Activated CD8-positive, alpha-beta T cell treated with anti-CD3 and anti-CD28 coated beads, Interleukin-2, amount 10 ng/mL, durations not matched to agents 7 days and 5 days (primary cell): ENCODE measurements around the gene LGALS8. TPM values are rescaled to one million over a fixed set of nuclear protein-coding genes. Genes with fewer than 3 reads are reported as not detected.
"Not testable (repeated sequence)": the region's sequence is repeated elsewhere in the genome, so short reads cannot be mapped to it uniquely, and the experiment has no call there.

Experiments used
- ATAC-seq: fragments of 150-1000 bp; cut with Tn5 transposase; one replicate; pipeline ENCODE4 v1.10.0; 2021; ENCODE audit warnings: moderate library complexity
- CTCF ChIA-PET: fragments of 350-600 bp; sonication (Branson Sonifier 250); formaldehyde crosslinking; loops from one replicate; lab custom pipeline; 2021; ENCODE audit warnings: antibody characterized with exemption; lab: Charles Lee
- POLR2A ChIA-PET: fragments of 350-600 bp; sonication (Branson Sonifier 250); formaldehyde crosslinking; loops from one replicate; lab custom pipeline; 2021; ENCODE audit warnings: antibody characterized with exemption; lab: Charles Lee
- DNase-seq: peaks from one replicate; pipeline ENCODE4 v3.0.0-alpha.2; 2020
- H3K27ac Mint-ChIP-seq: one replicate; pipeline ENCODE4 v1.8.0; 2021; ENCODE audit warnings: mild to moderate bottlenecking, mixed read lengths
- H3K27me3 Mint-ChIP-seq: one replicate; pipeline ENCODE4 v1.8.0; 2021; ENCODE audit warnings: low read depth, mixed read lengths
- H3K36me3 Mint-ChIP-seq: one replicate; pipeline ENCODE4 v1.8.0; 2021; ENCODE audit warnings: low read depth, mixed read lengths
- H3K4me1 Mint-ChIP-seq: one replicate; pipeline ENCODE4 v1.8.0; 2021; ENCODE audit warnings: low read depth, mixed read lengths
- H3K4me3 Mint-ChIP-seq: one replicate; pipeline ENCODE4 v1.8.0; 2021; ENCODE audit warnings: mild to moderate bottlenecking, mixed read lengths
- H3K9me3 Mint-ChIP-seq: one replicate; pipeline ENCODE4 v1.8.0; 2022; ENCODE audit warnings: mixed read lengths; ENCODE audit not compliant: insufficient read depth
- total RNA-seq, 2 experiments: library from RNA; stranded (reverse); gene quantifications; one replicate each; pipeline ENCODE4 v1.2.3, GENCODE V29; 2021

Gene LGALS8
- total RNA-seq, 2 experiments from 2014 or later: 75.5 to 77.8 TPM

GRCh38 chr1:236494586-236495466 lies 29.0 kb upstream of the LGALS8 start:
- H3K27ac Mint-ChIP-seq: no peak overlapping the region
- ATAC-seq (no peak), DNase-seq (no peak)
- H3K4me3 Mint-ChIP-seq: no peak overlapping the region
- ChIA-PET POLR2A (no interaction called here), CTCF (interaction anchor here (0.7 to 0.8 kb wide), 2 partner anchors 100 to 387 kb away, joined by 3 read pairs; partner anchors contain the start of gene EDARADD)
- H3K9me3 Mint-ChIP-seq: no peaks in the 10 kb centered on the region
- peaks cover 7% of the 10 kb centered on the region for H3K4me1 Mint-ChIP-seq
- H3K27me3 Mint-ChIP-seq: peaks cover 23% of the 10 kb centered on the region
- no peaks in the 10 kb centered on the region for H3K36me3 Mint-ChIP-seq

GRCh38 chr1:236495467-236496112 lies 28.2 kb upstream of the LGALS8 start:
- CTCF ChIA-PET: no interaction called here

GRCh38 chr1:236497908-236498307 lies 25.9 kb upstream of the LGALS8 start:
- Mint-ChIP-seq H3K4me1 (peaks cover 7% of the 10 kb centered on the region), H3K27ac (no peak overlapping the region), H3K9me3 (no peaks in the 10 kb centered on the region), H3K27me3 (peaks cover 6% of the 10 kb centered on the region), H3K4me3 (no peak overlapping the region), H3K36me3 (no peaks in the 10 kb centered on the region)
- no peak for DNase-seq
- POLR2A ChIA-PET: no interaction called here
- CTCF ChIA-PET: interaction anchor here (0.6 kb wide), 1 partner anchor 902 kb away, joined by 3 read pairs; no protein-coding TSS in a partner anchor
- ATAC-seq: no peak

More at GRCh38 chr1:236495467-236496112, 28.2 kb upstream of the LGALS8 start:
- Mint-ChIP-seq H3K27me3 (peaks cover 20% of the 10 kb centered on the region), H3K4me3 (no peak overlapping the region), H3K36me3 (no peaks in the 10 kb centered on the region), H3K4me1 (peaks cover 7% of the 10 kb centered on the region), H3K9me3 (no peaks in the 10 kb centered on the region), H3K27ac (no peak overlapping the region)
- DNase-seq (no peak), ATAC-seq (no peak)
- POLR2A ChIA-PET: no interaction called here

- Mint-ChIP-seq H3K27me3 (peaks cover 6% of the 10 kb centered on the region), H3K4me3 (no peak overlapping the region), H3K27ac (no peak overlapping the region), H3K4me1 (peaks cover 12% of the 10 kb centered on the region), H3K9me3 (no peaks in the 10 kb centered on the region), H3K36me3 (no peaks in the 10 kb centered on the region)
- ChIA-PET CTCF (interaction anchor here (1.1 to 1.2 kb wide), 2 partner anchors 11 to 23 kb away, joined by 3 read pairs; partner anchors contain the start of gene LGALS8), POLR2A (interaction anchor here (0.8 kb wide), 1 partner anchor 9 kb away, joined by 3 read pairs; no protein-coding TSS in a partner anchor)
- DNase-seq (no peak), ATAC-seq (no peak)
Observed at GRCh38 chr1:236501093-236501492, 22.7 kb upstream of the LGALS8 start.

- H3K4me3 Mint-ChIP-seq: peak overlapping the region; percentile 22
Observed at GRCh38 chr1:236502579-236502971, 21.2 kb upstream of the LGALS8 start.

GRCh38 chr1:236502972-236503639 lies 20.7 kb upstream of the LGALS8 start:
- ChIA-PET CTCF (interaction anchor here (1.1 kb wide), 2 partner anchors 13 to 52 kb away, joined by 3 read pairs; no protein-coding TSS in a partner anchor), POLR2A (no interaction called here)
- H3K4me3 Mint-ChIP-seq: peak overlapping the region; percentile 22
- DNase-seq (no peak), ATAC-seq (no peak)
- H3K9me3 Mint-ChIP-seq: no peaks in the 10 kb centered on the region
- H3K27ac Mint-ChIP-seq: peak overlapping the region; percentile 68
- peaks cover 5% of the 10 kb centered on the region for H3K27me3 Mint-ChIP-seq
- H3K4me1 Mint-ChIP-seq: peaks cover 12% of the 10 kb centered on the region
- H3K36me3 Mint-ChIP-seq: no peaks in the 10 kb centered on the region

More at GRCh38 chr1:236502579-236502971, 21.2 kb upstream of the LGALS8 start:
- no peak for DNase-seq
- POLR2A ChIA-PET: no interaction called here
- ATAC-seq: no peak
- no peaks in the 10 kb centered on the region for H3K9me3 Mint-ChIP-seq
- peaks cover 12% of the 10 kb centered on the region for H3K4me1 Mint-ChIP-seq
- H3K27ac Mint-ChIP-seq: peak overlapping the region; percentile 68
- CTCF ChIA-PET: interaction anchor here (1.1 kb wide), 2 partner anchors 12 to 51 kb away, joined by 3 read pairs; no protein-coding TSS in a partner anchor
- peaks cover 5% of the 10 kb centered on the region for H3K27me3 Mint-ChIP-seq
- no peaks in the 10 kb centered on the region for H3K36me3 Mint-ChIP-seq

GRCh38 chr1:236504338-236504737 lies 19.4 kb upstream of the LGALS8 start:
- POLR2A ChIA-PET, H3K27ac Mint-ChIP-seq, H3K4me3 Mint-ChIP-seq, CTCF ChIA-PET, DNase-seq, H3K9me3 Mint-ChIP-seq, H3K27me3 Mint-ChIP-seq, ATAC-seq, H3K36me3 Mint-ChIP-seq: not testable (repeated sequence)
- H3K4me1 Mint-ChIP-seq: peaks cover 20% of the 10 kb centered on the region

- Mint-ChIP-seq H3K27me3 (peaks cover 12% of the 10 kb centered on the region), H3K9me3 (no peaks in the 10 kb centered on the region), H3K4me1 (peaks cover 20% of the 10 kb centered on the region), H3K27ac (no peak overlapping the region), H3K36me3 (no peaks in the 10 kb centered on the region), H3K4me3 (no peak overlapping the region)
- DNase-seq: no peak
- no peak for ATAC-seq
- ChIA-PET CTCF (interaction anchor here (1.0 kb wide), 1 partner anchor 10 kb away, joined by 4 read pairs; no protein-coding TSS in a partner anchor), POLR2A (no interaction called here)
Observed at GRCh38 chr1:236507022-236507700, 16.6 kb upstream of the LGALS8 start.

- Mint-ChIP-seq H3K36me3 (no peaks in the 10 kb centered on the region), H3K4me3 (no peak overlapping the region), H3K27ac (no peak overlapping the region), H3K27me3 (peaks cover 12% of the 10 kb centered on the region), H3K4me1 (peaks cover 9% of the 10 kb centered on the region), H3K9me3 (no peaks in the 10 kb centered on the region)
- ATAC-seq (no peak), DNase-seq (no peak)
- POLR2A ChIA-PET: no interaction called here
- CTCF ChIA-PET: no interaction called here
Observed at GRCh38 chr1:236508593-236509027, 15.2 kb upstream of the LGALS8 start.

- H3K27ac Mint-ChIP-seq: no peak overlapping the region
Observed at GRCh38 chr1:236509203-236509602, 14.6 kb upstream of the LGALS8 start.

More at GRCh38 chr1:236509203-236509602, 14.6 kb upstream of the LGALS8 start:
- ATAC-seq (no peak), DNase-seq (no peak)
- Mint-ChIP-seq H3K4me1 (peaks cover 9% of the 10 kb centered on the region), H3K36me3 (no peaks in the 10 kb centered on the region), H3K27me3 (peaks cover 12% of the 10 kb centered on the region), H3K4me3 (no peak overlapping the region), H3K9me3 (no peaks in the 10 kb centered on the region)
- POLR2A ChIA-PET: no interaction called here
- CTCF ChIA-PET: interaction anchor here (1.1 kb wide), 1 partner anchor 405 kb away, joined by 3 read pairs; no protein-coding TSS in a partner anchor
